ENCODE results near the gene RGS3.

RGS3 gene

GRCh38 chr9:113531919-113532808 is 68.6 kb downstream of the RGS3 start:
- ChIA-PET POLR2A (no interaction called here), CTCF (interaction anchor here (0.9 kb wide), 1 partner anchor 89 kb away, joined by 7 read pairs; no protein-coding TSS in a partner anchor)
- Histone ChIP-seq H3K27ac (ENCODE audit: extremely low read depth, low read depth, low read length) (no peak overlapping the region), H3K9me3 (ENCODE audit: control insufficient read depth, insufficient read depth, low read depth, low read length) (no peaks in the 10 kb centered on the region), H3K4me3 (ENCODE audit: low read depth, low read length) (no peak overlapping the region), H3K36me3 (ENCODE audit: control insufficient read depth in 2 of 2, insufficient read depth in 1 of 2, low read length in 2 of 2) (no peaks in the 10 kb centered on the region; a peak in 1 of 3 replicates), H3K4me1 (ENCODE audit: control insufficient read depth, insufficient read depth, low read length) (no peaks in the 10 kb centered on the region)
- TF ChIP-seq, protein P1, sequence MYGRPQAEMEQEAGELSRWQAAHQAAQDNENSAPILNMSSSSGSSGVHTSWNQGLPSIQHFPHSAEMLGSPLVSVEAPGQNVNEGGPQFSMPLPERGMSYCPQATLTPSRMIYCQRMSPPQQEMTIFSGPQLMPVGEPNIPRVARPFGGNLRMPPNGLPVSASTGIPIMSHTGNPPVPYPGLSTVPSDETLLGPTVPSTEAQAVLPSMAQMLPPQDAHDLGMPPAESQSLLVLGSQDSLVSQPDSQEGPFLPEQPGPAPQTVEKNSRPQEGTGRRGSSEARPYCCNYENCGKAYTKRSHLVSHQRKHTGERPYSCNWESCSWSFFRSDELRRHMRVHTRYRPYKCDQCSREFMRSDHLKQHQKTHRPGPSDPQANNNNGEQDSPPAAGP (tag by site-specific recombination; IDR thresholded peaks at IDR 0.05): no peak
- no peak for TF ChIP-seq GLI4 (tag by site-specific recombination; IDR thresholded peaks at IDR 0.05)
- TF ChIP-seq ZNF335 (tag by site-specific recombination; conservative IDR thresholded peaks at IDR 0.05): no peak
- no peak for TF ChIP-seq HOXC10 (CRISPR knock-in tag; IDR thresholded peaks at IDR 0.05)
- TF ChIP-seq, protein P2, sequence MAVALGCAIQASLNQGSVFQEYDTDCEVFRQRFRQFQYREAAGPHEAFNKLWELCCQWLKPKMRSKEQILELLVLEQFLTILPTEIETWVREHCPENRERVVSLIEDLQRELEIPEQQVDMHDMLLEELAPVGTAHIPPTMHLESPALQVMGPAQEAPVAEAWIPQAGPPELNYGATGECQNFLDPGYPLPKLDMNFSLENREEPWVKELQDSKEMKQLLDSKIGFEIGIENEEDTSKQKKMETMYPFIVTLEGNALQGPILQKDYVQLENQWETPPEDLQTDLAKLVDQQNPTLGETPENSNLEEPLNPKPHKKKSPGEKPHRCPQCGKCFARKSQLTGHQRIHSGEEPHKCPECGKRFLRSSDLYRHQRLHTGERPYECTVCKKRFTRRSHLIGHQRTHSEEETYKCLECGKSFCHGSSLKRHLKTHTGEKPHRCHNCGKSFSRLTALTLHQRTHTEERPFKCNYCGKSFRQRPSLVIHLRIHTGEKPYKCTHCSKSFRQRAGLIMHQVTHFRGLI (tag by site-specific recombination; IDR thresholded peaks at IDR 0.05): no peak
- TF ChIP-seq ZNF202 (tag by site-specific recombination; IDR thresholded peaks at IDR 0.05; ENCODE audit: borderline replicate concordance): no peak
- TF ChIP-seq ZBTB20 (tag by site-specific recombination; IDR thresholded peaks at IDR 0.05): no peak
- TF ChIP-seq ZNF621 (tag by site-specific recombination; IDR thresholded peaks at IDR 0.05): no peak
- TF ChIP-seq ZNF76 (tag by site-specific recombination; IDR thresholded peaks at IDR 0.05; ENCODE audit: borderline replicate concordance, low read depth): no peak
- TF ChIP-seq ATF2 (tag by site-specific recombination; IDR thresholded peaks at IDR 0.05; ENCODE audit: low read depth): no peak
- TF ChIP-seq ZNF561 (tag by site-specific recombination; IDR thresholded peaks at IDR 0.05; ENCODE audit: borderline replicate concordance): no peak
- TF ChIP-seq KLF7 (tag by site-specific recombination; IDR thresholded peaks at IDR 0.05; ENCODE audit: borderline replicate concordance): no peak
- TF ChIP-seq, protein P3, sequence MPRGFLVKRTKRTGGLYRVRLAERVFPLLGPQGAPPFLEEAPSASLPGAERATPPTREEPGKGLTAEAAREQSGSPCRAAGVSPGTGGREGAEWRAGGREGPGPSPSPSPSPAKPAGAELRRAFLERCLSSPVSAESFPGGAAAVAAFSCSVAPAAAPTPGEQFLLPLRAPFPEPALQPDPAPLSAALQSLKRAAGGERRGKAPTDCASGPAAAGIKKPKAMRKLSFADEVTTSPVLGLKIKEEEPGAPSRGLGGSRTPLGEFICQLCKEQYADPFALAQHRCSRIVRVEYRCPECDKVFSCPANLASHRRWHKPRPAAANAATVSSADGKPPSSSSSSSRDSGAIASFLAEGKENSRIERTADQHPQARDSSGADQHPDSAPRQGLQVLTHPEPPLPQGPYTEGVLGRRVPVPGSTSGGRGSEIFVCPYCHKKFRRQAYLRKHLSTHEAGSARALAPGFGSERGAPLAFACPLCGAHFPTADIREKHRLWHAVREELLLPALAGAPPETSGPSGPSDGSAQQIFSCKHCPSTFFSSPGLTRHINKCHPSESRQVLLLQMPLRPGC (tag by site-specific recombination; IDR thresholded peaks at IDR 0.05): no peak
- no peak for TF ChIP-seq ZNF707 (tag by site-specific recombination; IDR thresholded peaks at IDR 0.05)
- no peak for TF ChIP-seq ZNF266 (tag by site-specific recombination; IDR thresholded peaks at IDR 0.05; ENCODE audit: low read depth)

DNA sequence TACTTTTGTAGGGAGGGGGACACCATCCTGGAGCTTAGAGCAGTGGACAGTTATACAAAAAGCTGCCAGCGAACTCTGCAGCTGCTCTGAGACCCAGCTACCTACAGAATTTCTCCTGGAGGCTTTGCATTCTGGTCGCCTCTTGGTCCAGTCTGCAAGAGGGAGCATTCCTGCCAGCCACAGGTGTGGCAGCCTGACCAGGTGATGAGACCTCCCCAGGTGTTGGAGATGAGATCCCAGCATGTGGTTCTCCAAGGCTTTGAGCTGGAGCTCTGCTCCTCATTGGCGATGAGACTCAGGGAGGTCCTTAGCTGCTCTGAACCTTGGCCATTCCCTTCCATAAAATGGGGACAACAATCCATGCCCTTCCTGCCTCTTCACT is 69.3 kb downstream of the RGS3 start:
- Histone ChIP-seq H3K27ac (ENCODE audit: extremely low read depth, low read depth, low read length) (no peak overlapping the region), H3K4me1 (ENCODE audit: control insufficient read depth, insufficient read depth, low read length) (no peaks in the 10 kb centered on the region), H3K36me3 (ENCODE audit: control insufficient read depth in 2 of 2, insufficient read depth in 1 of 2, low read length in 2 of 2) (no peaks in the 10 kb centered on the region; a peak in 1 of 3 replicates), H3K9me3 (ENCODE audit: control insufficient read depth, insufficient read depth, low read depth, low read length) (no peaks in the 10 kb centered on the region), H3K4me3 (ENCODE audit: low read depth, low read length) (no peak overlapping the region)
- TF ChIP-seq ZSCAN30 (tag by site-specific recombination; IDR thresholded peaks at IDR 0.05): no peak
- TF ChIP-seq SP7 (tag by site-specific recombination; IDR thresholded peaks at IDR 0.05): no peak
- no peak for TF ChIP-seq ZBTB8A (tag by site-specific recombination; IDR thresholded peaks at IDR 0.05)
- TF ChIP-seq ZNF202 (tag by site-specific recombination; IDR thresholded peaks at IDR 0.05; ENCODE audit: borderline replicate concordance): no peak
- TF ChIP-seq ZNF148 (tag by site-specific recombination; IDR thresholded peaks at IDR 0.05; ENCODE audit: borderline replicate concordance): no peak
- TF ChIP-seq, protein P4, sequence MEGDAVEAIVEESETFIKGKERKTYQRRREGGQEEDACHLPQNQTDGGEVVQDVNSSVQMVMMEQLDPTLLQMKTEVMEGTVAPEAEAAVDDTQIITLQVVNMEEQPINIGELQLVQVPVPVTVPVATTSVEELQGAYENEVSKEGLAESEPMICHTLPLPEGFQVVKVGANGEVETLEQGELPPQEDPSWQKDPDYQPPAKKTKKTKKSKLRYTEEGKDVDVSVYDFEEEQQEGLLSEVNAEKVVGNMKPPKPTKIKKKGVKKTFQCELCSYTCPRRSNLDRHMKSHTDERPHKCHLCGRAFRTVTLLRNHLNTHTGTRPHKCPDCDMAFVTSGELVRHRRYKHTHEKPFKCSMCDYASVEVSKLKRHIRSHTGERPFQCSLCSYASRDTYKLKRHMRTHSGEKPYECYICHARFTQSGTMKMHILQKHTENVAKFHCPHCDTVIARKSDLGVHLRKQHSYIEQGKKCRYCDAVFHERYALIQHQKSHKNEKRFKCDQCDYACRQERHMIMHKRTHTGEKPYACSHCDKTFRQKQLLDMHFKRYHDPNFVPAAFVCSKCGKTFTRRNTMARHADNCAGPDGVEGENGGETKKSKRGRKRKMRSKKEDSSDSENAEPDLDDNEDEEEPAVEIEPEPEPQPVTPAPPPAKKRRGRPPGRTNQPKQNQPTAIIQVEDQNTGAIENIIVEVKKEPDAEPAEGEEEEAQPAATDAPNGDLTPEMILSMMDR (tag by site-specific recombination; IDR thresholded peaks at IDR 0.05): no peak
- POLR2A ChIA-PET: no interaction called here
- CTCF ChIA-PET: interaction anchor here (0.9 to 1.0 kb wide), 2 partner anchors 55 to 103 kb away, joined by 4 to 5 read pairs; no protein-coding TSS in a partner anchor

Data from HEK293 (cell line).